Tibial nerve (tissue), 4 donors: Measurements from ENCODE around the gene ZNF341.

ENCODE experiments used
- CTCF ChIP-seq, 5 experiments: fragments of 200-600 bp in 3 of 5; fragments of 450-650 bp in 2 of 5; sonication (generic) in 3 of 5; IDR thresholded peaks; one replicate each; pipeline ENCODE4 v1.5.1; 2016 to 2019; ENCODE audit warnings: antibody characterized with exemption in 5 of 5, mild to moderate bottlenecking in 3 of 5, moderate library complexity in 2 of 5
- EP300 ChIP-seq, 2 donors: sonication (generic); formaldehyde crosslinking; IDR thresholded peaks; one replicate each; pipeline ENCODE4 v1.6.1; 2017; ENCODE audit warnings: antibody characterized with exemption in 2 of 2, mild to moderate bottlenecking in 1 of 2
- POLR2A ChIP-seq, 2 donors: fragments of 450-650 bp; IDR thresholded peaks; one replicate each; pipeline ENCODE4 v1.6.1; 2017; ENCODE audit warnings: antibody characterized with exemption in 2 of 2, mild to moderate bottlenecking in 2 of 2, moderate library complexity in 2 of 2

- TF ChIP-seq CTCF (IDR thresholded peaks at IDR 0.05), result no peak
- TF ChIP-seq POLR2A (IDR thresholded peaks at IDR 0.05), result no peak
- no peak for TF ChIP-seq EP300 (IDR thresholded peaks at IDR 0.05)
These were observed 58.0 kb downstream of the ZNF341 start for GRCh38 chr20:33789858-33790182.
